ENCODE data around the gene FOXP1.

DNA sequence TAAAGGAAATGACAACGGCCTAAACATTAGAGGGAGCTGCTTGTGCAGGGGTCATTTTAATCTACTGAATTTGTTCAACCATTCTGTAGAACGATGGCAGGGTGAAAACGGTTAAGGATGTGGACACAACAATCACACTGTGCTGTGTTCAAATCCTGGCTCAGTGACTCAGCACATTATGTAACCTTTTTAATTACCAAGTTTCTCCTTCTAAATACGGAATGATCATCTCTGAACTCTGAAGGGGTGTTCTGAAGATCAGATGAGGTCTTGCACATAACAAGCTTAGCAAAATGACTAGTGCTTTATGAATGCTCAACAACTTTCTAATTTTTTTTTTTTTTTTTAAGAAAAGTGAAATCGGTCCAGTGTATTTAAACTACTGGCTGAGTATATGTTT is 592.8 kb downstream of the FOXP1 start:
- TF ChIP-seq POLR2A (IDR thresholded peaks at IDR 0.05; ENCODE audit: low read depth, low read length) (no peak), POLR2AphosphoS5 (IDR thresholded peaks at IDR 0.05; ENCODE audit: low read depth, low read length) (no peak), TAF1 (IDR thresholded peaks at IDR 0.05; ENCODE audit: borderline replicate concordance, low read depth, low read length) (no peak)

Measured in GM12892 (cell line).